Mesothelial cell of epicardium (in vitro differentiated cells): ENCODE measurements around the gene RREB1. TPM values are rescaled to one million over a fixed set of nuclear protein-coding genes. Genes with fewer than 3 reads are reported as not detected.
"Not testable (repeated sequence)": the region's sequence is repeated elsewhere in the genome, so short reads cannot be mapped to it uniquely, and the experiment has no call there.

Experiments
- DNase-seq, 2 experiments: peaks; one replicate each; pipeline ENCODE4 v3.0.0; 2021; ENCODE audit warnings: low spot score in 2 of 2; ENCODE audit not compliant: unreplicated experiment in 2 of 2
- H3K27ac Mint-ChIP-seq: 2 replicates; pipeline ENCODE4 v1.8.0; 2021; ENCODE audit warnings: mixed read lengths
- H3K27me3 Mint-ChIP-seq: 2 replicates; pipeline ENCODE4 v1.8.0; 2021; ENCODE audit warnings: low read depth, mixed read lengths
- H3K36me3 Mint-ChIP-seq: 2 replicates; pipeline ENCODE4 v1.8.0; 2021; ENCODE audit warnings: mixed read lengths
- H3K4me1 Mint-ChIP-seq: 2 replicates; pipeline ENCODE4 v1.8.0; 2021; ENCODE audit warnings: mixed read lengths
- H3K4me3 Mint-ChIP-seq: 2 replicates; pipeline ENCODE4 v1.8.0; 2021; ENCODE audit warnings: mild to moderate bottlenecking, moderate library complexity, mixed read lengths
- H3K9me3 Mint-ChIP-seq: 2 replicates; pipeline ENCODE4 v1.8.0; 2021; ENCODE audit warnings: mixed read lengths
- total RNA-seq: library from RNA; stranded (reverse); gene quantifications from 3 replicates; pipeline ENCODE4 v1.2.1, GENCODE V29; 2021
- TF ChIP-seq, protein P1 (sequence below): fragments of 200-600 bp; sonication (generic); IDR thresholded peaks from one replicate; pipeline ENCODE4 v1.5.0; 2021; ENCODE audit warnings: antibody characterized with exemption; ENCODE audit not compliant: unreplicated experiment

RREB1 gene
- total RNA-seq, 1 donor from 2014 or later: 55.4 TPM

DNA sequence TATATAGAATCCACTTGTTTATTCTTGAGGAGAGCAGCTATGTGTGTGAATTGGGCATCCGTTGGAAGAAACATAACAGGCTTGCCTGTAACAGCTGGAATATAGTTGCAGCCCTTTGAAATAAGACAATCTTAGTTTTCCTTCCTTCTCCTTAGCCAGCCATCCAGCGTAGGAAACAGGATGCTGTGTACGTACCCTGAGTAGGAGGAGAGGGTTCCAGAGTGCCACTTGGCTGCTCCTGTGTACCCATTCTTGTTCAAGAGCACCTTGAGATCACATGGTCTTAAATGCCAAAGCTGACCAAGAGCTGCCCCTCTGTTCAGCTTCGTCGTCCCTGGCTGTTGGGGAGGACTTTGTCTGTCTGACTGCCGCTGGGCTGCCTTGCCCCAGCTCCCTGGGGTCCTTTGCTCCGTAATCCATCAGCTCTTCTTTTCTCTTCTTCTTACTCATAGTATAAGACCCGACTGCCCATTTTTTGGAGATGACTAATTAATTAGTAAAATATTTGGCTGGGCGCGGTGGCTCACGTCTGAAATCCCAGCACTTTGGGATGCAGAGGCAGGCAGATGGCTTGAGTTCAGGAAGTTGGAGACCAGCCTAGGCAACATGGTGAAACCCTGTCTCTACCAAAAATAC, 49.0 kb downstream of the RREB1 start:
- TF ChIP-seq, protein P1, sequence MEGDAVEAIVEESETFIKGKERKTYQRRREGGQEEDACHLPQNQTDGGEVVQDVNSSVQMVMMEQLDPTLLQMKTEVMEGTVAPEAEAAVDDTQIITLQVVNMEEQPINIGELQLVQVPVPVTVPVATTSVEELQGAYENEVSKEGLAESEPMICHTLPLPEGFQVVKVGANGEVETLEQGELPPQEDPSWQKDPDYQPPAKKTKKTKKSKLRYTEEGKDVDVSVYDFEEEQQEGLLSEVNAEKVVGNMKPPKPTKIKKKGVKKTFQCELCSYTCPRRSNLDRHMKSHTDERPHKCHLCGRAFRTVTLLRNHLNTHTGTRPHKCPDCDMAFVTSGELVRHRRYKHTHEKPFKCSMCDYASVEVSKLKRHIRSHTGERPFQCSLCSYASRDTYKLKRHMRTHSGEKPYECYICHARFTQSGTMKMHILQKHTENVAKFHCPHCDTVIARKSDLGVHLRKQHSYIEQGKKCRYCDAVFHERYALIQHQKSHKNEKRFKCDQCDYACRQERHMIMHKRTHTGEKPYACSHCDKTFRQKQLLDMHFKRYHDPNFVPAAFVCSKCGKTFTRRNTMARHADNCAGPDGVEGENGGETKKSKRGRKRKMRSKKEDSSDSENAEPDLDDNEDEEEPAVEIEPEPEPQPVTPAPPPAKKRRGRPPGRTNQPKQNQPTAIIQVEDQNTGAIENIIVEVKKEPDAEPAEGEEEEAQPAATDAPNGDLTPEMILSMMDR: no peak
- Mint-ChIP-seq H3K27me3 (no peaks in the 10 kb centered on the region), H3K36me3 (peaks cover 3% of the 10 kb centered on the region), H3K4me1 (peaks cover 66% of the 10 kb centered on the region), H3K27ac (no peak overlapping the region), H3K4me3 (no peak overlapping the region), H3K9me3 (no peaks in the 10 kb centered on the region)
- no peak for DNase-seq

DNA sequence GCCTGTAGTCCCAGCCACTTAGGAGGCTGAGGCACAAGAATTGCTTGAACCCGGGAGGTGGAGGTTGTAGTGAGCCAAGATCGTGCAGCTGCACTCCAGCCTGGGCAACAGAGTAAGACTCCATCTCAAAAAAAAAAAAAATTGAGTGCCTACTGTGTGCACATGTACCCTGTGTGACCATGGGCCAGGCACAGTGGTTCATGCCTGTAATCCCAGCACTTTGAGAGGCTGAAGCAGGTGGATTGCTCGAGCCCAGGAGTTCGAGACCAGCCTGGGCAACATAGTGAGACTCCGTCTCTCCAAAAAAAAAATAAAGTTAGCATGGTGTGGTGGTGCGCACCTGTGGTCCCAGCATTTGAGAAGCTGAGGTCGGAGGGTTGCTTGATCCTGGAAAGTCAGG, 49.5 kb downstream of the RREB1 start:
- not testable (repeated sequence) for DNase-seq, H3K4me3 Mint-ChIP-seq, H3K9me3 Mint-ChIP-seq, H3K36me3 Mint-ChIP-seq, H3K27me3 Mint-ChIP-seq
- peaks cover 62% of the 10 kb centered on the region for H3K4me1 Mint-ChIP-seq
- H3K27ac Mint-ChIP-seq: peak overlapping the region; percentile 55

DNA sequence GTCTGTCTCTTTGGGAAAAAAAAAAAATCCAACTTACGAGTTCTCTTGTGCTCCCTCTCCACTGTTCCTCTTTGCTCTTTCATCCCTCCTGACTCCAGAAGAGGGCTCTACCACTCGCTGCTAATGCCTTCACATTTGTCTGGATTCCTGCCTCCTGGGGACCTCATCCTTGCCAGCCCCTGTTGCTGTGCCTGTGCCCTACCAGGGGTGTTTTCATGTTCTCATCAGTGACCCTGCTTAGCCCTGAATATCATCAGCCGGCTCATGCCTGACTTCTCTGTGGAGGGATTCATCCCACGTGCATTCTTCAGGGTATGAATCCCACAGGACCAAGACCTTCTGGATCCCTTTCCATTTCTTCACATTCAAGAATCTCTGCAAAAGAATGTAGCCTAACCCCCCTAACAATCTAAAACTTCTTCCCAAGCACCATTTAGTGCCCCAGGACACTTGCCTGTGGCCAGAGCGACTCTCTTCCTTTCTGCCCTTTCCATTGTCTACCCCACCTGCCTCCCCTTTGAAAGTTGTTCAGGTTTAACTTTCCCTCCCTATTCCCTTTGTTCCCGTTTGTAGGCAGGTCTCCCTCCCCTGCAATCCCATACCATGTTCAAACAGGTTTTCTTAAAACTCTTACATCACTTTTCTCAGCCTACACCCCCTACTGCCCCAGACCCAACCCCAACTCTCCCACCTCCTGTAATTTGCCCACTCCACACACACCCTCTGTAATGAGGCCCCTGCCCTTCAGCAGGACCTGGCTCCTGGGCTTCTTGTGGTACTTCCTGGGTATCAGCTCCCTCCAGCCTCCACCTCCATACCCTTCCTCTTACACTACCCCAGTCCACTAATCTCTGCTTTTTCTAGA, 50.2 kb downstream of the RREB1 start:
- TF ChIP-seq, protein P1: no peak
- Mint-ChIP-seq H3K4me1 (peaks cover 58% of the 10 kb centered on the region), H3K9me3 (no peaks in the 10 kb centered on the region)

DNA sequence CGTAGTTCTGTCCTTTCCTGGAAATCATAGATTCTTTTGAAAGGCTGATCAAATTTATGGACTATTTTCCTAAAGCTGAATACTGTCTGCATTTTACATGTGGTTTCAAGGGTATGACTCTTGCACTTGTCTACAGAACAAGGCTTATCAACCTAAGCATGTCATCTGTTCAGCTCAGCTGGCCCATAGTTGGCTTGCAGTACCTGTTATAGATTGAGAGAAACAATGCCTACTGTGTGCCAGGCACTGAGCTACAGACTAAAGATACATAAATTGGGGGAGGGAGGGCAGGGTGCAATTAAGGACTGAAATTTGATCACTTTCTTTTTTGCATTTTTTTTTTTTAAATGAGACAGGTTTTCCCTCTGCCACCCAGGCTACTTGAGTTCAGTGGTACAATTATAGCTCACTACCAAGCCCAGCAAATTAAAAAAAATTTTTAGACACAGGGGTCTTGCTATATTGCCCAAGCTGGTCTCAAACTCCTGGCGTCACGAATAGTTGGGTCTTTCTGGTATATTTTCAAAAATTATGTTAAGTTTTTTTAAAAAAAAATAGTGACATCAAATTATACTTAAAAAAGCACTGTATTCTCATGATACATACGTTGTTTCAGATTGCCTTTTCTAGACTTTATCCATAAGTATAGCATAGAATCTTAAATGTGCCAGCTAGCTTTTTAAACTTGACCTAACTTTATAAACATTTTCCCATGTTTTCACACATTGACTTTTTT, 52.2 kb downstream of the RREB1 start:
- Mint-ChIP-seq H3K4me1 (peaks cover 58% of the 10 kb centered on the region), H3K9me3 (no peaks in the 10 kb centered on the region), H3K27me3 (no peaks in the 10 kb centered on the region), H3K4me3 (no peak overlapping the region), H3K36me3 (peaks cover 3% of the 10 kb centered on the region), H3K27ac (no peak overlapping the region)
- TF ChIP-seq, protein P1: no peak
- no peak for DNase-seq

More for the DNA sequence above, 50.2 kb downstream of the RREB1 start:
- H3K27ac Mint-ChIP-seq: peak overlapping the region; percentile 55
- no peaks in the 10 kb centered on the region for H3K27me3 Mint-ChIP-seq
- no peak overlapping the region for H3K4me3 Mint-ChIP-seq
- H3K36me3 Mint-ChIP-seq: peaks cover 3% of the 10 kb centered on the region
- DNase-seq: no peak

- Mint-ChIP-seq H3K27me3 (no peaks in the 10 kb centered on the region), H3K9me3 (no peaks in the 10 kb centered on the region), H3K36me3 (peaks cover 3% of the 10 kb centered on the region), H3K27ac (no peak overlapping the region), H3K4me1 (peaks cover 59% of the 10 kb centered on the region), H3K4me3 (no peak overlapping the region)
- TF ChIP-seq, protein P1: no peak
- no peak for DNase-seq
Observed at GRCh38 chr6:7161253-7161623, 53.5 kb downstream of the RREB1 start.
